Mammary epithelial cell (primary cell): ENCODE results near the gene CYP27A1.

Experiments used
- EZH2 ChIP-seq: IDR thresholded peaks from 2 replicates; pipeline ENCODE4 v1.6.1; 2012; ENCODE audit warnings: low read length, inconsistent platforms, borderline replicate concordance
- TF ChIP-seq, protein P1 (sequence below), 2 donors: IDR thresholded peaks in 1 of 2; conservative IDR thresholded peaks in 1 of 2; 2 replicates each; pipeline ENCODE4 v1.5.1; 2011 to 2012; ENCODE audit warnings: inconsistent platforms in 2 of 2, low read length in 2 of 2, mild to moderate bottlenecking in 2 of 2, control low read depth in 1 of 2, low read depth in 1 of 2; ENCODE audit not compliant: insufficient read depth in 1 of 2; ENCODE audit errors: extremely low read depth in 1 of 2

DNA sequence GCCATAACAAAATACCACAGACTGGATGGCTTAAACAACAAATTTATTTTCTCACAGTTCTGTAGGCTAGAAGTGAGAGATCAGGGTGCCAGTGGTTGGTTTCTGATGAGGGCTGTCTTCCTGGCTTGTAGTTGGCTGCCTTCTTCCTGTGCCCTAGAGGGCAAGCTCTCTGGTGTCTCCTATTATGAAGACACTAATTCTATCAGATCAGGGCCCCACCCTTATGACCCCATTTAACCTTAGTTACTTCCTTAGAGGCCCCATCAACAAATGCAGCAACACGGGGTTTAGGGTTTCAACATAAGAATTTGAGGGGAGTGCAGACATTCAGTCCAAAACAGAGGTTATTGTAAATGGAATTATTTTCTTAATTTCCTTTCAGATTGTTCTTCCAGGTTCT lies 22.9 kb downstream of the CYP27A1 start:
- TF ChIP-seq, protein P1, sequence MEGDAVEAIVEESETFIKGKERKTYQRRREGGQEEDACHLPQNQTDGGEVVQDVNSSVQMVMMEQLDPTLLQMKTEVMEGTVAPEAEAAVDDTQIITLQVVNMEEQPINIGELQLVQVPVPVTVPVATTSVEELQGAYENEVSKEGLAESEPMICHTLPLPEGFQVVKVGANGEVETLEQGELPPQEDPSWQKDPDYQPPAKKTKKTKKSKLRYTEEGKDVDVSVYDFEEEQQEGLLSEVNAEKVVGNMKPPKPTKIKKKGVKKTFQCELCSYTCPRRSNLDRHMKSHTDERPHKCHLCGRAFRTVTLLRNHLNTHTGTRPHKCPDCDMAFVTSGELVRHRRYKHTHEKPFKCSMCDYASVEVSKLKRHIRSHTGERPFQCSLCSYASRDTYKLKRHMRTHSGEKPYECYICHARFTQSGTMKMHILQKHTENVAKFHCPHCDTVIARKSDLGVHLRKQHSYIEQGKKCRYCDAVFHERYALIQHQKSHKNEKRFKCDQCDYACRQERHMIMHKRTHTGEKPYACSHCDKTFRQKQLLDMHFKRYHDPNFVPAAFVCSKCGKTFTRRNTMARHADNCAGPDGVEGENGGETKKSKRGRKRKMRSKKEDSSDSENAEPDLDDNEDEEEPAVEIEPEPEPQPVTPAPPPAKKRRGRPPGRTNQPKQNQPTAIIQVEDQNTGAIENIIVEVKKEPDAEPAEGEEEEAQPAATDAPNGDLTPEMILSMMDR (conservative IDR thresholded peaks at IDR 0.05 in 1 of 2, IDR thresholded peaks at IDR 0.05 in 1 of 2; ENCODE audit: extremely low read depth in 1 of 2, insufficient read depth in 1 of 2, low read depth in 1 of 2, low read length in 2 of 2), result no peak
- no peak for TF ChIP-seq EZH2
